ENCODE data around the gene VIPR1.

Gene VIPR1

DNA sequence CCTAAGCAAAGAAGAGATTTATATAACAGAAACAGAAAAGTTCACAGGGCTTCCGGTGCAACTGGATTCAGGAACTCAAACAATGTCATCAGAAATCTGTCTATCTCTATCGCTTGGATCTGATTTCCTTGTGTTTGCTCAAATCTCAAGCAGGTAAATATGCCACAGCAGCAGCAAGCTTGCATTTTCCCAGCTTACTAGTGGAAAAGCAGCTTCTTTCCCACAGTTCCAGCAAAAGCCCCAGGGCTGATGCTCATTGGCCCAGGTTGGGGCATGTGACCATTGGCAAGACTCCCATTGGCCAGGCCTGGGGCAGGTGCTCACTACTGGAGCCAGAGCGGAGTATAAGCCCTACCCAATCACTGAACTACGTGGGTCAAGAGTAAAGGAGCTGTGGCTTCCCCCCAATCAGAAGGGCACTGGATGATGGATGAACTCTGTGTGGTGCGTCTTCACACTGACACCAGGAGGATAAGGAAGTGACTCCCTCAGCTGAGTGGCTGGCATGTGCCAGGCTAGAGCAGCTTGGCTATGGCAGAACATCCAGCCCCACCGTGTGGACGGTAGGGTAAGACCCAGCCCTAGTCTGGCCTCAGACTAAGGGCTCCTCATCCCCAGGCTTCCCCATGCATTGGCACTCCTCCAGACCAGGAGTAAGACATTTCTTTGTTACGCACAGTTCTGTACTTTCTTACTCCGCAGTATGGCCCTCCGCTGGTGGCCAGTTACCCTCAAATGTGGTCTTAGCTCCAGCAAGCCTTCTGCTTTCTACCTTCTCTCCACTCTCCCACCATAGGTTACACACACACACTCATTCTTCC lies 13.1 kb upstream of the VIPR1 start:
- H3K36me3 Mint-ChIP-seq, result no peaks in the 10 kb centered on the region
- ATAC-seq (no peak), DNase-seq (ENCODE audit: low spot score in 2 of 2) (peak in 1 of 2 donors; percentile 36)
- no peaks in the 10 kb centered on the region for H3K4me1 Mint-ChIP-seq
- H3K9me3 Mint-ChIP-seq, result no peaks in the 10 kb centered on the region
- H3K27ac Mint-ChIP-seq, result no peak overlapping the region
- H3K4me3 Mint-ChIP-seq, result no peak overlapping the region

DNA sequence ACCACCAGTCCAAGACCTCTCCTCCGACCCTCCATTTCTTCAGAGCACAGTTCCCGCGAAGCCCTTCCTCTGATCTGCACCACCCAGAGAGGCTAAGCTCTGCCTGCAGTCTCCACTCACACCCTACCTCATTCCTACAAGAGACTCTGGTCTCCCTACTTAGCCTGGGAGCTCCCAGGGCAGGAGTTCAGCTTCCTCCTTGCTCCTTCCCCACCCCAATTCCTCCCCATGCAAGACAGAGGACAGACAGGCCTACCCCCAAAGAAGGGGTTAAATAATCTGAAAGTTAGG lies 12.6 kb upstream of the VIPR1 start:
- H3K27ac Mint-ChIP-seq, result no peak overlapping the region
- DNase-seq (ENCODE audit: low spot score in 2 of 2) (no peak), ATAC-seq (no peak)
- H3K4me1 Mint-ChIP-seq, result no peaks in the 10 kb centered on the region
- H3K36me3 Mint-ChIP-seq, result no peaks in the 10 kb centered on the region
- no peak overlapping the region for H3K4me3 Mint-ChIP-seq
- no peaks in the 10 kb centered on the region for H3K9me3 Mint-ChIP-seq

GRCh38 chr3:42490243-42490642 lies 12.2 kb upstream of the VIPR1 start:
- no peak overlapping the region for H3K4me3 Mint-ChIP-seq
- H3K4me1 Mint-ChIP-seq, result no peaks in the 10 kb centered on the region
- H3K9me3 Mint-ChIP-seq, result no peaks in the 10 kb centered on the region
- peak in 1 of 2 donors; percentile 30 for DNase-seq (ENCODE audit: low spot score in 2 of 2)
- H3K36me3 Mint-ChIP-seq, result no peaks in the 10 kb centered on the region
- H3K27ac Mint-ChIP-seq, result no peak overlapping the region
- peak; percentile 17 for ATAC-seq

DNA sequence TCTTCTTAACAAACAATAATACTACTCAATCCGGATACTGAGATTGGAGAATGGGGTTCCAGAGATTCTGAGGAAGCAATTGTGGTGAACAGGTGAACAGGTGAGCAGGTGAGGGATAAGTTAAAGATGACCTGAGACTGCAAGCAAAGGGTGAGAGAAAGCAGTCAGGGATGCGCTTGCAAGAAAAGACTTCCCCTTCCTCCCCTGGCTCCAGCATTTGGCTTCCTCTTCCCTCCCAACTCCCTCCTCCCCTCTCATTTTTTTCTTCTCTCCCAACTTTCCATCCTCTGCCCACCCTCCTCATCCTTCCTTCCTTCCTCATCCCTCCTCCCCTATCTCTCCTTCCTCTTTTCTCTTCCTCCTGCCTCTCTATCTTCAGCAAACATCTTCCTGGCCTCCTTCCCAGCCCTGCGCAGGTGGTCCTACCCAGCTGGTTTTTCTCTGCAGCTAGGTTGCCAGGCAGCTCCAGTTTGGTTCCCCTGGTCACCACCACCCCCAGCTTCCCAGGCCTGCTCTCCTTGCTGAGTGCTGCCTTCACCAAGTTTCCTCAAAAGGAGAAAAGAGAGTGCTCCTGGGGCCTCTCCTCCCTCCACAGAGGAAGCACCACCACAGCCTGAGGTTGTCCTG lies 10.4 kb upstream of the VIPR1 start:
- Mint-ChIP-seq H3K4me1 (peaks cover 2% of the 10 kb centered on the region), H3K4me3 (no peak overlapping the region), H3K9me3 (no peaks in the 10 kb centered on the region), H3K36me3 (no peaks in the 10 kb centered on the region), H3K27ac (no peak overlapping the region)
- DNase-seq (ENCODE audit: low spot score in 2 of 2), result peak in 1 of 2 donors; percentile 29
- no peak for ATAC-seq

GRCh38 chr3:42492508-42493080 lies 9.8 kb upstream of the VIPR1 start:
- peaks cover 6% of the 10 kb centered on the region for H3K4me1 Mint-ChIP-seq
- H3K36me3 Mint-ChIP-seq, result no peaks in the 10 kb centered on the region
- H3K27ac Mint-ChIP-seq, result no peak overlapping the region
- H3K4me3 Mint-ChIP-seq, result no peak overlapping the region
- ATAC-seq (no peak), DNase-seq (ENCODE audit: low spot score in 2 of 2) (peak in 1 of 2 donors; percentile 25)
- no peaks in the 10 kb centered on the region for H3K9me3 Mint-ChIP-seq

GRCh38 chr3:42493126-42493797 lies 9.2 kb upstream of the VIPR1 start:
- Mint-ChIP-seq H3K9me3 (no peaks in the 10 kb centered on the region), H3K4me1 (peaks cover 6% of the 10 kb centered on the region), H3K36me3 (no peaks in the 10 kb centered on the region), H3K4me3 (no peak overlapping the region), H3K27ac (no peak overlapping the region)
- ATAC-seq, result no peak
- DNase-seq (ENCODE audit: low spot score in 2 of 2), result peak in 1 of 2 donors; percentile 25

- H3K27ac Mint-ChIP-seq, result no peak overlapping the region
- H3K4me1 Mint-ChIP-seq, result peaks cover 6% of the 10 kb centered on the region
- peak in 1 of 2 donors; percentile 43 for DNase-seq (ENCODE audit: low spot score in 2 of 2)
- no peak for ATAC-seq
- no peaks in the 10 kb centered on the region for H3K9me3 Mint-ChIP-seq
- no peak overlapping the region for H3K4me3 Mint-ChIP-seq
- no peaks in the 10 kb centered on the region for H3K36me3 Mint-ChIP-seq
Measured at GRCh38 chr3:42493798-42494151, 8.7 kb upstream of the VIPR1 start.

DNA sequence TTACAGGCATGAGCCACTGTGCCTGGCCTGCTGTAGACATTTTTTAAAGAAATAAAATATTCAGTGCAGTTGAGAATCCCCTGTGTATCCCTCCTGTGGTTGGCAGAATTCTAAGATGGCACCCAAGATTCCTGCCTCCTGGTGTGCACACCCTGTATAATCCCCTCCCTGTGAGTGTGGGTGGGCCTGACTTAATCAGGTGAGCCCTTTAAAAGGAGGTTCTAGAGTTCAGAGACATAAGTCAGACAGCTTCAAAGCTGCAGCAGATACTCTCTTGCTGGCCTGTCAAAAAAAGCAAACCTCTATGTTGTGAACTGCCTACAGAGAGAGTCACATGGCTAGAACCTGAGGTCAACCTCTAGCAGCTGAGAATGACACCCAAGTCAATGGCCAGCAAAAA lies 7.0 kb upstream of the VIPR1 start:
- no peak for ATAC-seq
- Mint-ChIP-seq H3K4me1 (peaks cover 16% of the 10 kb centered on the region), H3K36me3 (no peaks in the 10 kb centered on the region), H3K27ac (no peak overlapping the region), H3K9me3 (no peaks in the 10 kb centered on the region), H3K4me3 (no peak overlapping the region)
- peak in 1 of 2 donors; percentile 12 for DNase-seq (ENCODE audit: low spot score in 2 of 2)

DNA sequence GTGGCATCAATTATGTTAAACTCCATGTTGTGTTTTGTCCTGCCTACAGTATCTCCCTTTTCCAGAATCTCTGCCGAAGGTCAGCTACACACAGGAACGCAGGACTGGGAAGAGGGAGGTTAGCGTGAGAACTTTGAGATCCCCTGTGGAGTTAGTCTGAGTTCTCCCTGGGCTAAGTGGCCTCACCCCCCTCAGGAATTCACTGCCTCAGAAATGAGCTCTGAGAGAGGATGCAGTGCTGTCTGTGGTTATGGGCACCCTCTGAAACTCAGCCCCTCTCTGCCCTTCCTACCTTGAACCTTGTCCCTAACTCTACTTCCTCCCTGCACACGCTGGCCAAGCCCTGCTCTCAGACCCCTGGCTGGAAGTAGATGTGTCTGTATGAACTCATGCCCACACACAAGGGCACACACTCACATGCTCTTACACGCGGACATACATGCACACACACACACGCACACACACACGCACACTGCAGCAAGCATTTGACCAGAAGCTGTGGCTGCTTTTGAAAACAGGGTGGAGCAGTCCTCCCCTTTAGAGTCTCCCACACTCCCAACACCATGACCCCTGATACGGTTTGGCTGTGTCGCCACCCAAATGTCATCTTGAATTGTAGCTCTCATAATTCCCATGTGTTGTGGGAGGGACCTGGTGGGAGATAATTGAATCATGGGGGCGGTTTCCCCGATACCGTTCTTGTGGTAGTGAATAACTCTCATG lies 5.3 kb upstream of the VIPR1 start:
- no peaks in the 10 kb centered on the region for H3K9me3 Mint-ChIP-seq
- no peak overlapping the region for H3K4me3 Mint-ChIP-seq
- H3K27ac Mint-ChIP-seq, result no peak overlapping the region
- DNase-seq (ENCODE audit: low spot score in 2 of 2), result no peak
- peaks cover 34% of the 10 kb centered on the region for H3K4me1 Mint-ChIP-seq
- no peaks in the 10 kb centered on the region for H3K36me3 Mint-ChIP-seq
- ATAC-seq, result no peak

DNA sequence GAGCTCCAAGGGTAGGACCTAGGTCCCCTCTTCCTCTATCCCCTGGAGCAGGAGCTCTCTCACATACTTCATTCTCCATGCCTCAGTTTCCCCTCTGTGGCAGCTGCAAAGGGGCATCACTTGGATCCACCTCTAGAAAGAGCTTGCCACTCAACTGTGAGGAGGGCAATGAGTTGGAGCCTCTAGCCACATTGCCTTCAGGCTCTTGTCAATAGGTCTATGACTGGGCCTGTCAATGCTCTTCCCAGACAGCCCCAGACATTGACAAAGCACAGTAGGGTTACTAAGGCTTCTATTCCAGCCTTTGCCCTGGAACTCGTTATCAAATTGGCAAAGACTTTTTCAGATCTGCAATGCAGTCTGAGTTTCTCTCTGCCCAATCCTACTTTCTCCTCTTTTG lies 4.4 kb upstream of the VIPR1 start:
- no peak for DNase-seq (ENCODE audit: low spot score in 2 of 2)
- no peak for ATAC-seq
- H3K4me3 Mint-ChIP-seq, result no peak overlapping the region
- no peaks in the 10 kb centered on the region for H3K36me3 Mint-ChIP-seq
- no peaks in the 10 kb centered on the region for H3K9me3 Mint-ChIP-seq
- peaks cover 39% of the 10 kb centered on the region for H3K4me1 Mint-ChIP-seq
- H3K27ac Mint-ChIP-seq, result no peak overlapping the region

GRCh38 chr3:42498791-42499477 lies 3.5 kb upstream of the VIPR1 start:
- H3K27ac Mint-ChIP-seq, result no peak overlapping the region
- ATAC-seq, result peak; percentile 51
- H3K36me3 Mint-ChIP-seq, result no peaks in the 10 kb centered on the region
- no peak overlapping the region for H3K4me3 Mint-ChIP-seq
- DNase-seq (ENCODE audit: low spot score in 2 of 2), result peak in 1 of 2 donors; percentile 61
- no peaks in the 10 kb centered on the region for H3K9me3 Mint-ChIP-seq
- peaks cover 44% of the 10 kb centered on the region for H3K4me1 Mint-ChIP-seq

- no peak overlapping the region for H3K4me3 Mint-ChIP-seq
- H3K36me3 Mint-ChIP-seq, result no peaks in the 10 kb centered on the region
- H3K27ac Mint-ChIP-seq, result no peak overlapping the region
- no peak for ATAC-seq
- DNase-seq (ENCODE audit: low spot score in 2 of 2), result peak in 1 of 2 donors; percentile 48
- peaks cover 44% of the 10 kb centered on the region for H3K4me1 Mint-ChIP-seq
- H3K9me3 Mint-ChIP-seq, result no peaks in the 10 kb centered on the region
Measured at GRCh38 chr3:42499478-42499871, 3.0 kb upstream of the VIPR1 start.

DNA sequence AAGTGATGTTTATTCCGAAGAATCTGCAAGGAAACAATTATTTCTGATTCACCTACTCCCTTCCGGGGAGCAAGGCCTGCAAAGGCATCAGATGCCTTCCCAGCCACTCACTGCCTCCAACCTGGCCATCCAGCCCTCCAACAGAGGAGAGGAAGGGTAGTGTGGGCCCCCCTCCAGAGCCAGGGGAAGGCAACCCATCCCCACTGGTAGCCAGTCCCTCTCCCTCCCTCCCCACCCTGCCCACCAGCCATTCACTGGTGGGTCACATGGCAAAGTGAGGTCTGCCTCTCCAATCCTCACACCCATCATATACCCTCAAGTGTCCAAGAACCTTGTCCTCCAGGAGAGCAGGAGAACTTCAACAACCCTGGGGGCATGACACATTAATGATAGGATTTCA lies 2.4 kb upstream of the VIPR1 start:
- Mint-ChIP-seq H3K9me3 (no peaks in the 10 kb centered on the region), H3K36me3 (no peaks in the 10 kb centered on the region), H3K4me1 (peaks cover 44% of the 10 kb centered on the region), H3K27ac (no peak overlapping the region), H3K4me3 (peak overlapping the region; percentile 90)
- DNase-seq (ENCODE audit: low spot score in 2 of 2) (peak in 1 of 2 donors; percentile 17), ATAC-seq (no peak)

- Mint-ChIP-seq H3K9me3 (no peaks in the 10 kb centered on the region), H3K36me3 (no peaks in the 10 kb centered on the region), H3K4me3 (peak overlapping the region; percentile 90), H3K4me1 (peaks cover 44% of the 10 kb centered on the region), H3K27ac (no peak overlapping the region)
- DNase-seq (ENCODE audit: low spot score in 2 of 2) (no peak), ATAC-seq (no peak)
Measured at GRCh38 chr3:42500909-42501308, 1.5 kb upstream of the VIPR1 start.

- Mint-ChIP-seq H3K27ac (no peak overlapping the region), H3K9me3 (no peaks in the 10 kb centered on the region), H3K4me3 (peak overlapping the region; percentile 90), H3K4me1 (peaks cover 44% of the 10 kb centered on the region), H3K36me3 (no peaks in the 10 kb centered on the region)
- DNase-seq (ENCODE audit: low spot score in 2 of 2), result no peak
- ATAC-seq, result no peak
Measured at GRCh38 chr3:42501321-42501680, 1.1 kb upstream of the VIPR1 start.
